GM18519 (cell line): Measurements from ENCODE around the gene SENP5.

ENCODE experiments used
- ATAC-seq: cut with Tn5 transposase; IDR thresholded peaks from one replicate; pipeline ENCODE4 v1.9.1; 2021; ENCODE audit warnings: mild to moderate bottlenecking, moderate library complexity; ENCODE audit not compliant: unreplicated experiment, low FRiP score

The SENP5 gene

DNA sequence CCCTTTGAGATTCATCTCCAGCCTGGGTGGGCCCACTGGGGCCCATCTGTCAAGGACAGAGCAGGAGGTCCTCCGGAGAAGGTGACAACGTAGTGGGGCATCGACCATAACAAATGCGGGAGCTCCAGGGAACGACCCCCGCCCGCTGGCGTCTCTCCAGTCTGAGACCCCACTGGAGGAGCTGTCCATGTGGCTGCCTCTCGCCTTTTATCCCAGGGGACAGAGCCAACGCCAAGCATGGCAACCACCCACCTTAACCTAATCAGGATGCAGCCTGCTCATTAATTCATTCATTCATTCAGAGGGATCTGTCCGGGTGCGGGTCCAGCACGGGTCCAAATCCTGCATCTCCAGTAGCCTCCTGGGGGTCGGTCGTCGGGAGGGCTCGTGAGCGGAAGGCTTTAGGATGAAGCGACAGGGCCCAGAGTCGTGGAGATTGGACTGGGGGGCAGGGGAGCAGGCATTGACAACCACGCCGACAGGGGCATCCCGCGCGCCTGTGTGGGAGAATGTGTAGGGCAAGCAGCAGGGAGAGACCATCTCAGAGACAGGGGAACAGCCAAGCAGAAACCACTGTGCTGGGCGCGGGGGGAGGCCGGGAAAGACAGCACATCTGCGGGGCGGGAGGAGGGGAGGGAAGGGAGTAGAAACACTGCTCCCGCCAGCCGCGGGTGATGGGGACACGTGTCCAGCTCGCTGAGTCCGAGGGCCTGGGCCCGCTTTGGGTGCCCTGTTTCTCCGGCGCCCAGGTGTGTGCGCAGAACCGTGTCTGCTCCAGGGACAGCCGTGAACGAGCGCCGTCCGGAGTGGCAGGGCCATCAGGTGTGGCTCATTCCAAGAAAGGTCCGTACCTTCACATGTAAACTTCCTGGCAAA lies 99.0 kb downstream of the SENP5 start:
- no peak for ATAC-seq

GRCh38 chr3:196967412-196968232 lies 99.9 kb downstream of the SENP5 start:
- no peak for ATAC-seq

DNA sequence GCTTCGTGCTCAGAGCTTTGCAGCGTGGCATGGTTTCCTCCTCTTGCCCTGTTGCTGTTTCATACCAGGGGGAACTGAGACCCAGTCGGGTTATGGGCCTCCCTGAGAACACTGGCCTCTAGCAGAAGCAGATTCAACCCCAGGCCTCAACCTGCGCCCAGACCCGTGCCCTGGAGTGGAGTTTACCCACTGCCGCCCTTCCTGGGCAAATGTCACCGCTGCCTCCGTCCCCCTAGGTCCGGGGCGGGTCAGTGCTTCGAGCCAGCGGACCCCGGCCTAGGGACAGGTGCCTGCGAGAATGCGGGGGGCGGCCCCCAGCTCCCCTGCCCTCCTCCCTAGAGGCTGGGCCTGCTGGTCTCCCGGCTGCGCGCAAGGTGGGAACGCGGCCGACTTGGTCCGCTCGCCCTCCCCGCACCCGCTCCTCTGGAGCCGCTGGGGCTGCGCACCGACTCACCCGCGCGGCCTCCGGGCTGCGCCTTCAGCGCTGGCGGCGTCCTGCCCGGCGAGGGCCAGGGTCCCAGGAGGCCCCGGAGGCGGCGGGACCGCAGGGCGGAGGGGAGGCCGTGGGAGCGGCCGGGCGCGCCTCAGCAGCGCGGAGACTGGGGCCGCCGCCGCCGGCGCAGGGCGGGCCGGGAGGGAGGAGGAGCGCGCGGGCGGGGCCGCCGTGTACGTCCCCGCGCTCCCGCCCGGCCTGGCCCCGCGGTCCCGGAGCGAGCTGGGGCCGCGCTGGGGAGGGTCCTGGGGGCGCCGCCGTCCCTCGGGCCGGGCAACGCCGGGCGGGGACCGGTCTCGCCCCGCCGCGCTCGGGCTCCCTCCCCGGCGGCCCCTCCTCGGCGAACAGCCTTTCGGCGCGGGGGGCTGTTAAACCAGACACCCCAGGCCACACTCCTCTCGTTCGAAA lies 100.8 kb downstream of the SENP5 start, which contains the start of gene PIGZ:
Gene PIGZ, minus strand, starts transcription at position 601 of the 901 bp plus-strand sequence. CDS start 16,802 bp downstream, outside the sequence.
- ATAC-seq: no peak

- ATAC-seq: no peak
Measured at GRCh38 chr3:196969134-196969659, 101.5 kb downstream of the SENP5 start.

DNA sequence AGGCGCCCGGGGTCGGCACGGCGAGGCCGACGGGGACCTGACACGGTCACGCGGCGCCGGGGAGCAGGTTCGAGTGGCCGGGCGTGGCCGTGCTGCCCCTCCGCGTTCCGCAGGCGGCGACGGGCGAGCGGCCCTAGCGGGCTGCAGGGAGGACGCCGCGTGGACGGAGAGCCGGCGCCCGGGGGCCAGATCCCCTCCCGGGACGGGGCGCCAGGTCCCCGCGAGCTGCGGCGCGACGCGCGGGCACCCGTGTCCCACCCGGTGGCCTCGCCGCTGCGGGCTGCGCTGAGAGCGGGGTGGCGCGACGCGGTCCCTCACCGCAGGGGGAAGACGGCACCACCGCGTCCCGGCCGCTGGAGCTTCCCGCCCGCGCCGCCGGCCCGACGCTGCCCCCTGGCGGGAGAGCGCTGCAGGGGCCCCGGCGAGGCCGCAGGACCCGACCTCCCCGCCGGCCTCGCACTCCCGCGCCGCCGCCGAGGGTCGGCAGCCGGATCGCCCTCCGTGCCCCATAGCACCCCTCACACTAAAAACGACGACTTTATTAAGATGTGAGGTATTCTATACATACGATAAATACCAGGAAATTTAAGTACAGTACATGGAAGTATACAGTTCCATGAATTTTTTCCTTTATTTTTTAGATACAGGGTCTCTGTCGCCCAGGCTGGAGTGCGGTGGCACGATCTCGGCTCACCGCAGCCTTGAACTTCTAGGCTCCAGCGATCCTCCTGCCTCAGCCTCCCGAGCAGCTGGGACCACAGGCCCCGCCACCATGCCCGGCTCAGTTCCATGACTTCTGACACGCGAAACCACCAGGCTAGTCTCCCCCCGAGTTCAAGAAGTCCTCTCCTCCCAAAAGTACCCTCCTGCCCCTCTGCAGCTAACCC lies 102.2 kb downstream of the SENP5 start:
- ATAC-seq: no peak

GRCh38 chr3:196970547-196971093 lies 102.9 kb downstream of the SENP5 start:
- ATAC-seq: no peak

DNA sequence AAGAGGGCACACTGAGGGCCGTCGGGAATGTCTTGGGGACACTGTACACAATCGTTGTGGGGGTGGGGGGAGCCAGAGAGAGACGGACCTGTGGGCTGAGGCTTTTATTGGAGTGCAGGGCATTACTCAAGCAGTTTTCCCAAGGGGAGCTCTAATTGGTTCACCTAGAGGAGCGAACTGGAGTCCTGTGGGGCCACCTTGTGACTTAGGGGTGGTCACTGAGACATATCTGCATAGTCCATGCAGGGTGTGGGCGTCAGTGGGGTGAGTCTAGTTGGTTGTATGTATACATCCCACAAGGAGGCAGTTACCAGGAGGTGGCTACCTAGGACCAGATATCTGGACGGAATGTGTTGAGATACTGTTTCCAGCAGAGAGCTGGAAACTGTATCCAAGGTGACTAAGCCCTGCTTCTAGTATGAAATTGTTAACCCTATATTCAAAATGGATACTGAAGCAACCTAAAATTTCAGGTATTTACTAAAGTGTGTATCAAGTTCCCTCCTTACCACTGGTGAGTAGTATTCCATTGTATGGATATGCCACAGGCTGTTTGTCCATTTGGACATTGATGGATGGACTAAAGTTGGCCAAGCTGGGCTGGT lies 103.5 kb downstream of the SENP5 start:
- no peak for ATAC-seq

DNA sequence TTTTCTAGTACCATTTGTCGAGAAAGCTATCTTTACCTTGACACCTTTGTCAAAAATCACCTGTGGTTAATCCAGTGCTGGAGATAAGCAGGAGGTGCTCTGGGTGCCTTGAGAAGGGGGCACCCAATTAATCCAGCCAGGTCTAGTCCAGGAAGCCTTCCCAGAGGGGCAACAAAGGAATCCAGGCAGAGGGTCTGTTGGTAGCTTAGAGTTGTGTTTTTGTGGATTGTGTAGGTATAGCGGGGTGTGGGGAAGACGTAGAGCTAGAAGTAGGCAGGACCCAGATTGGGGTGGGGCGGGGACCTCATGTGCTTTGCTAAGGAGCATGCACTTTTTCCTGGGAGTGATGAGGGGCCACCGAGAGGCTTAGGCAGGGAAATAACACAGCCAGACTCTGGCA lies 106.9 kb downstream of the SENP5 start:
- ATAC-seq: no peak

- ATAC-seq: no peak
Measured at GRCh38 chr3:196975349-196975748, 107.6 kb downstream of the SENP5 start.

DNA sequence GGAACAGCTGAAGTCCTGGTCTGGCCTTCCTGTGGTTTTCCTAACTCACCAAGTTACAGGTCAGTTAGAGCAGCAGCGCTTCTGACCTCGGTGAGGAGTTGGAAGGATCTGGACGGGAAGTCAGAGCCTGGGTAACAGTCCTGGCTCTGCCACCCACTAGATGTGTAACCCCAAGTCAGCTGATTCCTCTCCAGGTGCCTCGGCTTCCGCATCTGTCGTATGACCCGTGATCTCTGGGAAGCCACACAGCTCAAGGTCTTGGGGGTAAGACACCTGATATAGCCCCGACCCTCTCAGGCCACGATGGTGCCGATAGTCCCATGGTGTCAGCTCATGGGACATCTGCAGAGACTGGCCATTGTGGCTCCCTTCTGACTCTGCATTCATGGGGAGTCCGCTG lies 109.2 kb downstream of the SENP5 start:
- no peak for ATAC-seq

DNA sequence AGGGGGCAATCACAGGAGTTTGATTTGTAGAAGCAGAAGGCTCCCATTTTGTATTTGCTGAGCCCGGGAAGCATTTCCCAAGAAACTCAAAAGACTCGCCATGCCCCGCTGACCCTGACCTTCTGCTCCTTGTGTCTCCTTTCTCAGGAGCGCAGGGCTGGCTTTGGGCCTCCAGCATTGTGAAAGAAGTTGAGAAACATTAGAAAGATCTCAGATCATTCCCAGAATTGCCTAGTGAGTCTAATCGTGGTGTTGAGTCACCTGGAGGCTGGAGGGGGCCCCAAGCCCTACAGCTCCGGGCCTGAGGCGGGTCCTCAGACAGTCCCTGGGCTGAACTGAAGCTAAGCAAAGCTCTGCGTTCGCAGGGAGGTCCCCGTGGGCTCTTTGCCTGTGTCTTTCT lies 111.8 kb downstream of the SENP5 start:
- ATAC-seq: no peak

- ATAC-seq: no peak
Measured at GRCh38 chr3:196981657-196982056, 113.9 kb downstream of the SENP5 start.

DNA sequence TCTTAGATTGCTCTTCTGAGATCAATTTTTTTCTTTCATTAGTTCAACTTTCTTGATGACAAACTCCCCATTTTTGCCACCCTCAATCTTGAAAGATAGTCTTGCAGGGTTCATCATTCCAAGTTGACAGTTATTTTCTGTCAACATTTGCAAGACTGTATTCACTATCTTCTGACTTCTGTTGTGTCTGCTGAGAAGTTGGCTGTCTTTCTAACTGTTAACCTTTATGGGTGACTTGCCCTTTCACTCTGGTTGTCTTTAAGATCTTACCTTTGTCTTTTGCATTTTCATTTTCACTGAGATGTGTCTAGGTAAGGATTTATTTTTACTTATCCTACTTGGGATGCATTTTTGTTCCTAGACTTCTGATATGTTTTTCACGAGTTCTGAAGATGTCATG lies 115.5 kb downstream of the SENP5 start:
- ATAC-seq: no peak
